Measurements from ENCODE around the gene GABRG2. TPM values are rescaled to one million over a fixed set of nuclear protein-coding genes. Genes with fewer than 3 reads are reported as not detected.
"Not testable (repeated sequence)": the region's sequence is repeated elsewhere in the genome, so short reads cannot be mapped to it uniquely, and the experiment has no call there.

Gene GABRG2
- polyA plus RNA-seq: not detected

GRCh38 chr5:162067655-162068411 is at the start of gene GABRG2:
Gene GABRG2 (plus strand): TSS chr5:162067773. CDS start chr5:162068000, 227 bp downstream.
- H3K9me3 Mint-ChIP-seq: peaks cover 0 to 2% (median 0%) of the 10 kb centered on the region in 3 donors
- no peaks in the 10 kb centered on the region for H3K4me1 Mint-ChIP-seq
- peak within 1 kb of the TSS in 1 of 4 donors; percentile 41 for H3K4me3 Mint-ChIP-seq
- no peaks in the 10 kb centered on the region for H3K36me3 Mint-ChIP-seq
- no peaks in the 10 kb centered on the region for H3K27me3 Mint-ChIP-seq
- H3K27ac Mint-ChIP-seq: no peak within 1 kb of the TSS

- Mint-ChIP-seq H3K4me3 (no peak overlapping the region), H3K9me3 (peaks cover 2 to 9% (median 5%) of the 10 kb centered on the region in 3 donors)
Measured at GRCh38 chr5:162025312-162025711, 42.3 kb upstream of the GABRG2 start.

GRCh38 chr5:162026803-162027202 is 40.8 kb upstream of the GABRG2 start:
- Mint-ChIP-seq H3K9me3 (peaks cover 2 to 9% (median 5%) of the 10 kb centered on the region in 3 donors), H3K27ac (no peak overlapping the region), H3K4me3 (no peak overlapping the region), H3K36me3 (no peaks in the 10 kb centered on the region), H3K4me1 (peaks cover 0 to 1% (median 0%) of the 10 kb centered on the region in 3 donors), H3K27me3 (no peaks in the 10 kb centered on the region)

More at GRCh38 chr5:162025312-162025711, 42.3 kb upstream of the GABRG2 start:
- Mint-ChIP-seq H3K4me1 (peaks cover 0 to 1% (median 0%) of the 10 kb centered on the region in 3 donors), H3K27ac (no peak overlapping the region), H3K27me3 (no peaks in the 10 kb centered on the region), H3K36me3 (no peaks in the 10 kb centered on the region)

GRCh38 chr5:162037431-162037830 is 30.1 kb upstream of the GABRG2 start:
- Mint-ChIP-seq H3K27ac (no peak overlapping the region), H3K36me3 (no peaks in the 10 kb centered on the region), H3K9me3 (peaks cover 2 to 8% (median 3%) of the 10 kb centered on the region in 3 donors), H3K4me3 (no peak overlapping the region), H3K27me3 (no peaks in the 10 kb centered on the region), H3K4me1 (no peaks in the 10 kb centered on the region)

- H3K9me3 Mint-ChIP-seq: peaks cover 0 to 5% (median 3%) of the 10 kb centered on the region in 3 donors
- H3K4me3 Mint-ChIP-seq: no peak overlapping the region
Measured at GRCh38 chr5:162047279-162047678, 20.3 kb upstream of the GABRG2 start.

GRCh38 chr5:162052676-162053075 is 14.9 kb upstream of the GABRG2 start:
- no peaks in the 10 kb centered on the region for H3K4me1 Mint-ChIP-seq
- H3K27ac Mint-ChIP-seq: no peak overlapping the region
- H3K36me3 Mint-ChIP-seq: no peaks in the 10 kb centered on the region
- H3K27me3 Mint-ChIP-seq: no peaks in the 10 kb centered on the region
- no peak overlapping the region for H3K4me3 Mint-ChIP-seq
- H3K9me3 Mint-ChIP-seq: peaks cover 2 to 9% (median 7%) of the 10 kb centered on the region in 3 donors

More at GRCh38 chr5:162047279-162047678, 20.3 kb upstream of the GABRG2 start:
- no peak overlapping the region for H3K27ac Mint-ChIP-seq
- no peaks in the 10 kb centered on the region for H3K4me1 Mint-ChIP-seq
- H3K36me3 Mint-ChIP-seq: no peaks in the 10 kb centered on the region
- no peaks in the 10 kb centered on the region for H3K27me3 Mint-ChIP-seq

GRCh38 chr5:162055095-162055494 is 12.5 kb upstream of the GABRG2 start:
- H3K9me3 Mint-ChIP-seq, H3K27ac Mint-ChIP-seq: not testable (repeated sequence)

GRCh38 chr5:162067162-162067561 is 411 bp upstream of the GABRG2 start:
- peaks cover 0 to 2% (median 0%) of the 10 kb centered on the region in 3 donors for H3K9me3 Mint-ChIP-seq
- no peaks in the 10 kb centered on the region for H3K27me3 Mint-ChIP-seq
- no peak overlapping the region for H3K27ac Mint-ChIP-seq
- H3K4me3 Mint-ChIP-seq: no peak overlapping the region
- H3K36me3 Mint-ChIP-seq: no peaks in the 10 kb centered on the region
- H3K4me1 Mint-ChIP-seq: no peaks in the 10 kb centered on the region

More at GRCh38 chr5:162055095-162055494, 12.5 kb upstream of the GABRG2 start:
- H3K4me1 Mint-ChIP-seq, H3K27me3 Mint-ChIP-seq, H3K4me3 Mint-ChIP-seq, H3K36me3 Mint-ChIP-seq: not testable (repeated sequence)

- Mint-ChIP-seq H3K36me3 (no peaks in the 10 kb centered on the region), H3K9me3 (peaks cover 0 to 2% (median 0%) of the 10 kb centered on the region in 3 donors), H3K27ac (no peak overlapping the region), H3K27me3 (no peaks in the 10 kb centered on the region), H3K4me3 (peak overlapping the region in 1 of 4 donors; percentile 41), H3K4me1 (no peaks in the 10 kb centered on the region)
Measured at GRCh38 chr5:162068412-162068811, 839 bp downstream of the GABRG2 start.

GRCh38 chr5:162068936-162069335 is 1.4 kb downstream of the GABRG2 start:
- Mint-ChIP-seq H3K27me3 (no peaks in the 10 kb centered on the region), H3K36me3 (no peaks in the 10 kb centered on the region), H3K9me3 (peaks cover 0 to 2% (median 0%) of the 10 kb centered on the region in 3 donors), H3K4me3 (no peak overlapping the region), H3K27ac (no peak overlapping the region), H3K4me1 (no peaks in the 10 kb centered on the region)

- no peaks in the 10 kb centered on the region for H3K36me3 Mint-ChIP-seq
- H3K27ac Mint-ChIP-seq: no peak overlapping the region
- no peaks in the 10 kb centered on the region for H3K27me3 Mint-ChIP-seq
- H3K4me3 Mint-ChIP-seq: no peak overlapping the region
- no peaks in the 10 kb centered on the region for H3K9me3 Mint-ChIP-seq
- no peaks in the 10 kb centered on the region for H3K4me1 Mint-ChIP-seq
Measured at GRCh38 chr5:162078805-162079204, 11.2 kb downstream of the GABRG2 start.

GRCh38 chr5:162091336-162091735 is 23.8 kb downstream of the GABRG2 start:
- H3K4me3 Mint-ChIP-seq: no peak overlapping the region

GRCh38 chr5:162096448-162096847 is 28.9 kb downstream of the GABRG2 start:
- H3K27ac Mint-ChIP-seq: no peak overlapping the region
- no peaks in the 10 kb centered on the region for H3K36me3 Mint-ChIP-seq
- no peaks in the 10 kb centered on the region for H3K27me3 Mint-ChIP-seq
- H3K4me3 Mint-ChIP-seq: no peak overlapping the region
- no peaks in the 10 kb centered on the region for H3K4me1 Mint-ChIP-seq
- peaks cover 0 to 2% (median 0%) of the 10 kb centered on the region in 3 donors for H3K9me3 Mint-ChIP-seq

More at GRCh38 chr5:162091336-162091735, 23.8 kb downstream of the GABRG2 start:
- Mint-ChIP-seq H3K4me1 (no peaks in the 10 kb centered on the region), H3K27ac (no peak overlapping the region), H3K36me3 (no peaks in the 10 kb centered on the region), H3K27me3 (no peaks in the 10 kb centered on the region), H3K9me3 (peaks cover 0 to 3% (median 2%) of the 10 kb centered on the region in 3 donors)

GRCh38 chr5:162107591-162107990 is 40.0 kb downstream of the GABRG2 start:
- Mint-ChIP-seq H3K4me3 (no peak overlapping the region), H3K9me3 (peaks cover 0 to 4% (median 1%) of the 10 kb centered on the region in 3 donors), H3K4me1 (no peaks in the 10 kb centered on the region), H3K27me3 (no peaks in the 10 kb centered on the region), H3K36me3 (no peaks in the 10 kb centered on the region), H3K27ac (no peak overlapping the region)

- Mint-ChIP-seq H3K9me3 (peaks cover 0 to 8% (median 2%) of the 10 kb centered on the region in 3 donors), H3K4me1 (no peaks in the 10 kb centered on the region), H3K27me3 (no peaks in the 10 kb centered on the region), H3K27ac (no peak overlapping the region), H3K36me3 (no peaks in the 10 kb centered on the region), H3K4me3 (no peak overlapping the region)
Measured at GRCh38 chr5:162119801-162120200, 52.2 kb downstream of the GABRG2 start.

GRCh38 chr5:162128117-162128516 is 60.5 kb downstream of the GABRG2 start:
- Mint-ChIP-seq H3K27ac (no peak overlapping the region), H3K4me3 (no peak overlapping the region), H3K27me3 (no peaks in the 10 kb centered on the region), H3K4me1 (no peaks in the 10 kb centered on the region), H3K9me3 (peaks cover 0 to 4% (median 0%) of the 10 kb centered on the region in 3 donors), H3K36me3 (no peaks in the 10 kb centered on the region)
